DOHH2 (cell line): ENCODE data around the gene MSANTD4.

Experiments used
- CTCF ChIP-seq: fragments of 200-600 bp; sonication (generic); IDR thresholded peaks from one replicate; pipeline ENCODE4 v1.5.1; 2014; ENCODE audit warnings: antibody characterized with exemption, mild to moderate bottlenecking, low read depth, low read length; ENCODE audit not compliant: poor library complexity, severe bottlenecking
- EZH2phosphoT487 ChIP-seq: fragments of 200-600 bp; sonication (generic); IDR thresholded peaks from 2 replicates; pipeline ENCODE4 v1.6.1; 2017; ENCODE audit warnings: borderline replicate concordance, mild to moderate bottlenecking, antibody characterized with exemption, low read length, moderate library complexity, mixed read lengths

GRCh38 chr11:105986554-105986953 lies 35.5 kb downstream of the MSANTD4 start:
- TF ChIP-seq CTCF (no peak), EZH2phosphoT487 (no peak)
